T-helper 2 cell (primary cell): Measurements from ENCODE around the gene YARS2.
"Not testable (repeated sequence)": the region's sequence is repeated elsewhere in the genome, so short reads cannot be mapped to it uniquely, and the experiment has no call there.

Experiments
- DNase-seq, 5 experiments: peaks; one replicate each; pipeline versions ENCODE4 v3.0.0 to v3.0.0-alpha.2; 2012 to 2022

Gene YARS2

DNA sequence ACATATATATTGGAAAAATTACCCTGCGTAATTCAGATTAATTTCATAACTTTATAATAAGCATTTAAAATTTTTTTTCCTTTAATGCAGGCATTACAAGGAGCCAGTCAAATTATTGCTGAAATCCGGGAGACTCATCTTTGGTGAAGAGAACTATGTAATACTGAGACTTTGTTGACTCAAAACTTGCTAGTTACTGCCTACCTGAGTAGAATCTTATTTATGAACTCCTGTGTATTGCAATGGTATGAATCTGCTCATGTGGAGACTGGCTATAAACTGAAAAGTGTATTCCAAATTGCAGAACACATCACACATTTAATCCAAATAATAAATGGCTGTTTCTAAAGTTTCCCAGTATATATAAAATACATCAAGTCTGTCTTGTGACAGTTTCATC is 12.4 kb downstream of the YARS2 start:
- peak in 1 of 5 experiments; percentile 20 for DNase-seq

DNA sequence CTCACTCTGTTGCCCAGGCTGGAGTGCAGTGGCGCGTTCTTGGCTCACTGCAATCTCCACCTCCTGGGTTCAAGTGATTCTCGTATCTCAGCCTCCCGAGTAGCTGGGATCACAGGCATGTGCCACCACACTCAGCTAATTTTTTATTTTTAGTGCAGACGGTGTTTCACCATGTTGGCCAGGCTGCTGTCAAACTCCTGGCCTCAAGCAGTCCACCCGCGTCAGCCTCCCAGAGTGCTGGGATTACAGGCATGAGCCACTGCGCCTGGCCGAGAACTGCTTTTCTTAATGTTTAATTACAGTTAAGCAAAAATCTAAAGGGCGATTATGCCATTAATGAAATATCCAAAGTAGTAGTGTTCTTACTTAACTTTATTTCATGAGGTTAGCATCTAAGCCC is 13.6 kb downstream of the YARS2 start:
- no peak for DNase-seq

DNA sequence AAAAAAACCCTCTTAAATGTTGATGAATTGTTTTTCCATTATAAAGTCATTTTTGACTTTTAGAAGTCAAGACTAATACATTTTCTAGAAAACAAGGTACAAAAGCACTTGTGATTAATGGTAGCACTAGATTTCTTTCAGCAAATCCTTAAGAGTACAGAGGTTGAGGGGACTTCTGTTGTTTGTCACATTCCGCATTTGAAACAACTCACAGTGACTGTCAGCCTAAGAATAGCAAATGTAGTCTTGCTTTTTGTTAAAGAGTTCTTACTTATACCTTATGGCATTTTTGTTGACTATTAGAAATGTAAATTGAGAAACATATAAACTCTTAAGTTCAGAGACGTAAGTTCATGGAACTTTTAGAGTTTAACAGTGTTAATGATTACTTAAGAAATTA is 16.4 kb downstream of the YARS2 start:
- DNase-seq = no peak

DNA sequence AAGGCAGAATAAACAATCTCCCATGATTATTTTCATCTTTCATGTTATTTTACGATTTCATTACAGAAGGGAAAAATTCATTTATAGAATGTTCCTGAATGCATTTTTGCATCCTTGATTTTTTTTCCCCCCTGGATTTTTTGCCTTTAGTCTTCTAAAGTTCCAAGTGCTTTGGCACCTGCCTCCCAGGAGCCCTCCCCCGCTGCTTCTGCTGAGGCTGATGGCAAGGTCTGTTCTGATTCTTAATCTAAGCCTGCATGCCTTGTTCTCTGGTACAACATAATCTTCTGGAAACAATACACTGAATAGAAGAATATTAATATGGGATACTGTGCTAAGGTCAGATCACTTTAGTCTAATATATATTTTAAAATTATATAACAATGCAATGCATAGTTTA is 18.0 kb downstream of the YARS2 start:
- DNase-seq = no peak

DNA sequence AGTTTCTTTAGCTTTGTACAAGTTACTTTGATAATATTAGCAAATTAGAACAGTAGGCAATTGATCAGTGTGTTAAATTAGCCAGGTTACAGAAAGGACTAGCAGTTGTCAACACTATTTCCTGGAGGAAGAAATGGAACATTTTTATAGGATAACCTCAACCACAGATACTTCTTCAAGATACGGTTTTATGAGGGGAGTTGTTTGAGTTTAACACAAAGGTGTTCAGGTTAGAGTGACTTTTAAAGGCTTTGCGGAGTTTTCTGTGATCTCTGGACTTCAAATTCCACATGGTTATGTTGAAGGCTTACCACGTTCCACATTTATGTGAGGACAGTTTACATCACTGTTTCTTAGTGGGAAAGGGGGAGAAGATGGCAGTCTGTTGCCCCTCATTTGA is 19.3 kb downstream of the YARS2 start:
- DNase-seq = no peak

DNA sequence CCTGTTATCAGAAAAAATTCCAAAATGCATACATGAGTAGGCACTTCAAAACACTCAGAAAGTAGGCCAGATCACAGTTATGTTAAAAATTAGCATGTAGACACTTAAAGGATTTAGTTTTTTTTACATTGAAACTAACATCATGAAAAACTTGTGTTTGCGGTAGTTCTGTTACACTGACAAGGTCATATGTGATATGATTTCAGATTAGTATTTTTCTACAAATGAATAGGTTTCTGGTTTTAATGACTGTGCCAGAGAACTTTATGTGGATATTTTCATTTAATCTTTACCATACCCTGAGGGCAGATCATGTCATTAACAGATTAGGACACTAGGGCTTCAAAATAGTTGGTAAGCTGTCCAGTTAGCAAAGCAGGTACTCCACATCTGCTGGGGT is 20.7 kb downstream of the YARS2 start:
- DNase-seq = no peak

DNA sequence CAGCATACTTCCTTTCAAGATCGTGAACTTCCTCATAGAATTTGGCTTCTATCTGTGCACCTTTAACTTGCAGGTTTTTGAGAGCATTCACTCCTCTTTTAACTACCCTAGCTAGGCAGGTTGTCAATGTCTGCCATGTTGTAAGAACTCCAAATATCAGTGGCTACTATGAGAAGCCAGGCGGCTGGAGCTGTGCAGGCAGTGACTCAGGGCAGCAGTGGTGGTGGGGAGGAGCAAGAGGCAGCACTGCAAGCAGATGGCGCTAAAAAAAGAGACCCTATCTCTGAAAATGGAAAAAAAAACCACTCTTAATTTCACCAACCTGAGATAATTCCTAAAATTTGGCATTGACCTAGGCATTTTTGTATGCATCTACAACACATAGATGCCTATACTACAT is 28.5 kb downstream of the YARS2 start:
- DNase-seq = no peak

DNA sequence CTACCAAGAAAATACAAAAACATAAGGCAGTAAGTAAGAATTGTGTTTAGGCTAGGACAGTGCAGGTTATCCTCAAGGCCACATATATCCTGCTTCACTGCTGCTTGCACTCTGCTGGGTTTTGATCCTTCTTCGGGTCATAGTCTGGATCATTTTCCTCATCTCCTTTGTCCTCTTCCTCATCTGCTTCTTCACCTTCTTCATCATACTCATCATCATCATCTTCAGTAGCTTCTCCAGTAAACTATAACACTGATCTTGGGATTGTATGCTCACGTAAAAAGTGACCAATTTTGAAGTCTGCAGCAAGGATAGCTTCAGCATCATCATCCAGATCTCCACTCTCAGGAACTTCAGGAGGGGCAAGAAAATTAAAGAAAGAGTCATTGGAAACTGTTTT is 29.4 kb downstream of the YARS2 start:
- no peak for DNase-seq

DNA sequence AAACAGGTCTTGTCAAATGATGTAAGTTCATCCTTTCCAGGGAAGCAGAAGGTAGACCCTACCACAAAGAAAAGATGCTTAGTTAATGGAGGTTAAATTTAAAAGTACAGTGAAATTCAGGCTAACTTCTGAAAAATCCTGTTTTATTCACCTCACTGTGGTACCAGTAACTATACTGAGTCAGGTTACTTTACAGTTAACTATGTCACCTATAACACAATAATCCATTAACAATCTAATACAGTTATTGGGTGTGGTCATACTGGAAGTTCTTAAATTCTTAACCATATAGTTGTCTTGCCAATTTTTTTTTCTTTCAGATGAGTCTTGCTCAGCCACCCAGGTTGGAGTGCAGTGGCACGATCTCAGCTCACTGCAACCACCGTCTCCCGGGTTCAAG is 30.4 kb downstream of the YARS2 start:
- not testable (repeated sequence) for DNase-seq

DNA sequence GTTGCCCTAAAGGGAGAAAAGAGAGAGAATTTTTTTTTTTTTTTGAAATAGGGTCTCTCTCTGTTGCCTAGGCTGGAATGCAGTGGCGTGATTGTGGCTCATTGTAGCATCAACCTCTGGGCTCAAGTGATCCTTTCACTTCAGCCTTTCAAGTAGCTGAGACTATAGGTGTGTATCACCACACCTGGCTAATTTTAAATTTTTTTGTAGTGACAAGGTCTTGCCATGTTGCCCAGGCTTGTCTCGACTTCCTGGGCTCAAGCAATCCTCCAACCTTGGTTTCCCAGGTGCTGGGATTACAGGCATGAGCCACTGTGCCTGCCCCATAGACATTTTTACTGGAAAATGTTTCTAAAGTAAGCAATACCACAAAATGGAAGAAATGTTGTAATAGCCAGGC is 36.8 kb downstream of the YARS2 start:
- no peak for DNase-seq

DNA sequence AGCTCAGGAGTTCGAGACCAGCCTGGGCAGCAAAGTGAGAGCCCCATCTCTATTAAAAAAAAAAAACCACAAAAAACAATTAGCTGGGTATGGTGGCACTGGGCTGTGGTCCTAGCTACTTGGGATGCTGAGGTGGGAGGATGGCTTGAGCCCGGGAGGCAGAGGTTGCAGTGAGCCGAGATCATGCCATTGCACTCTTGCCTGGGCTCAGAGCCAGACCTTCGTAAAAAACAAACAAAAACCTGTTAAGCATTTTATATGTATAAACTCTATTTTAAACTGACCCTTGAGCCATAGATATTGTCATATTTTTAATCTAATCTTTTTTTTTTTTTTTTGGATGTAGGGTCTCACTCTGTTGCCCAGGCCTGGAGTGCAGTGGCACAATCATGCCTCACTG is 40.9 kb downstream of the YARS2 start:
- no peak for DNase-seq

DNA sequence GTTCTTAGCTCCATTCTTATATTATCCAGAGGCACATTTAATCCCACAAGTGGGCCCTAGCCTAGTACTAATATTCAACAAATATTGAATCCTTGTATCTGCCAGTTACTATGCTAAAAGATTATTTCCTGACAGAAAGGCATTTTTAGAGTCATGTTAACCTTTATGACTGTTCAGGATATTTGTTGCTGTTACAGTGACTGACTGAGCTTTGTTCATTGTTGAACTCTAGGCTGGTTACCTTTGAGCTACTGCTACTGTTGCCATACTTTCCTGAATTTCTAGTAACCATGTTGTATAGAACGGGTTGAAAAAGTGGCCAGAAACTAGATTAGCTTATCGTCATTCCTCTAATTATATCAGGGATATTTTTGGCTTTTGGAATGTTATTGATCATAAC is 46.8 kb downstream of the YARS2 start:
- peak in 1 of 5 experiments; percentile 32 for DNase-seq

DNA sequence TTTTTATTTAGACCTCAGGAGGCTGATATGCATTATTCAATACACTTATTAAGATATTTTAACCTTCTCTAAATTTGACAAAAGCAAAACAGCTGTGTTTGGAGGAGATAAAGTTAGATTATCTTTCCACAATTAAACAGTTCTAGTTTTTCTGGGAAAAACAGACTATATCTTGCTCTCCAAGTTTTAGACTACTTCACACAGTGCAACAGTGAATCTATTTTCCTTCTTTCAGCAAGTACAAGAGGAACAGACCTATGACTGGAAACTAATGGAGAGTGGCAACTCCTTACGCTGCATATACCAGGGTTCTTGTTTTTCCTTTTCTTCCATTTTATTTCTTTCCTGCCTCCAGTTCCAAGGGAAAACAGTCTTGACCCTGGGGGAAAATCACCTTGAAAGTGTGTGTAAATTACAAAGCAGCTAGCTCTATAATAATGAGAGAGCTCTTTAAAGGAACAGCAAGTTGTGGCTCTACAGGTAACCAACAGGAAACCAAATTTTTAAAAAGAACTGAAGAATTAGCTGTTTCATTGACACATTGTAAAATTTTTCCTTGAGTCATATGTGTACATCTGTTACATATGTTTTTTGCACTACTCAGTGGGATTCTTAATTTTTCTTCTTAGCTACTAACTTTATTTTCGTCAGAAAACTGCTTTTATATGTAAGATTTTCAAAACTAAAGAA is 49.2 kb downstream of the YARS2 start:
- DNase-seq = peak in 1 of 5 experiments; percentile 83

DNA sequence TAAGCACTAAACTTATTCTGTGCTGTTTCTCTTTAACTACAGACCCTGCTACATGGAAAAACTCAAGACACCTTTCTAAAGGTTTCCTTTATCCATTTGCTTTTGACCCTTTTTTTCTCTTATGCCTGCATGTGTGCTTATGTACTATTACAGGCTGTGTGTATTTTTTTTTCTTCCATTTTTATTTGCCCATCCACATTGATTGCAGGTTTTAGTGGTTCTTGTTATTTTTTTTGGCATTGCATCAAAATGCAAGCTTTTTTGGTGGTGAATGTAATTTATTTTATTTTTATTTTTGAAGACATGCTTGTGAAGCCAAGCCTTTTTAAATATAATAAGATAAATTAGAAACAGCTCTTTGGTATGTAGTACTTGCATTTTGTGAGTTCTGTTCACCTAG is 49.9 kb downstream of the YARS2 start:
- no peak for DNase-seq

DNA sequence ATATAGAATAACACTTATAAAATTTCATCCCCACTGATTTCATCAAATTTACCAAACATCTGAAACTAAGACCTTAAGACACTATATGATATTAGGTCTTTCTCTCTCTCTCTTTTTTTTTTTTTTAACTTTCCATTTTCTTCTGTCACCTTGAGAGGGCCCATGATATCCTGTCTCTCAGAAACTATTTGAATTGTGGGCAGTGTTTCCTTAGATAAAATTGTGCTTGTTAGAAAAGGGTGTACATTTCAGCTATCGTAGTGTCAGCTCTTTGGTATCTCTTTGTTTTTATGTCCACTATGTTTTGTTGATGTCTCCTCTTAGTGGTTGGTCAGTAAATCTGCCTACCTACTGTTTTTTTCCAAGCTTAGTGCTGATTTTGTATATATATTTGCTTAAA is 52.8 kb downstream of the YARS2 start:
- peak in 1 of 5 experiments; percentile 53 for DNase-seq

DNA sequence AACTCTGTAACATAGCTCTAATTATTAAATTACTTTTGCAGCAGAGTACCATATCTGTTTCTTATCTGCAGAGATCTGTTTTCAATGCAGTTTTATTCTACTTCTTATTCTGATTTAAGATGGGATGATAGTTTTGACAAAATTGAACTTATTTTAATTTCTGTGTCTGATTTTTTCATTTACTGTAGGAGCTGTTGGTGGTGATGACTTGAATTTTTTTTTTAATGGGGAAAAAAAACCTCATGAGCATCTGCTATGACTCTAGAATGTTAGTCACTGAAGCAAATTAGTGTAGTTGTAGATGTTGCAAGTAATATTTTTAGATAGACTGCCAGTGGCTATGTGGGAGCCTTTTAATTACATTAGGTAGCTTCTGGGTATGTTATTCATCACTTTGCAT is 53.2 kb downstream of the YARS2 start:
- peak in 1 of 5 experiments; percentile 50 for DNase-seq

DNA sequence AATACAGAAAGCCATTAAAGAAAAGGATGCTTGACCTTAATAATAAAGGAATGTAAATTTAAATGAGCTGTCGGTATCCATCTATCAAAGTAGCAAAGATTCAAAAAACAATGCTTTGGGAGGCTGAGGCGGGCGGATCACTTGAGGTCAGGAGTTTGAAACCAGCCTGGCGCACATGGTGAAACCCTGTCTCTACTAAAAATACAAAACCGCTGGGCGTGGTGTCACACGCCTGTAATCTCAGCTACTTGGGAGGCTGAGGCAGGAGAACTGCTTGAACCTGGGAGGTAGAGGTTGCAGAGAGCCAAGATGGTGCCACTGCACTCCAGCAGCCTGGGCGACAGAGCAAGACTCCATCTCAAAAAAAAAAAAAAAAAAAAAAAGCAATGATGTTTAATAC is 56.3 kb downstream of the YARS2 start:
- peak in 1 of 5 experiments; percentile 35 for DNase-seq

DNA sequence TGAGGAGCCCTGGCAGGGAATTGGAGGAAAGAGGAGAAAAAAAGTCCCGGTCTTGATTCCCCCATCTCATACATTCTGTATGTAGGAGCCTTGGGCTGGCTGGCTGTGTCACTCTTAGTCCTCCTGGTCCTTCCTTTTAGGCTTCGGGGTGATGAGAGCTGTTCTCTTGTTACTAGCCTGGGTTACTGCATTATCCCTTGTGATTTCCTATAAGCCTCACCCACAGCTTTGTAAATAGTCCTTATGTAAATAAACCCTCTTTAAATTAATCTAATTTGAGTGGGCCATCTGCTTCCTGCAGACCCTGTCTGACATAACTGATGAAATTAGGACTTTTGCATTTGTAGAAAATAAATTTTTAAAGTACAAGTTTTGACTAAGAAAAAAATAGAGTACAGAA is 57.4 kb downstream of the YARS2 start:
- DNase-seq = no peak

DNA sequence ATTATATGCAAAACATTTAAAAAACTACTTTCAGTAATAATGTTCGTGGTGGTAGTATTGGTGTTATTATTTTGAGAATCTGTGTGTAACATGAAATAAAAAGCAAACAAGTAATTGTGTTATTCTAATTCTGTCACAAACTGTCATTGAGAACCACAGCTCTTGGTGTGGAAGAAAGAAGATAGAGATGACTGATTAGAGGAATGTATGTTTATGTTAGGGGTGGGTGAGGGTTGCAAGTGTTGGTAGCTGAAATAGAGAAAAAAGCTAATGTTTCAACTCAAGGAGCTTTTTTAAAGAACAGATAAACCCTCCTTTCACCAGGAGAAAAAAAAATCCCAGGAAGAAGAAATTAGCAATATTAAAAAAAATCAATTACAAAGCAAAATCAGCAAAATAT is 58.3 kb downstream of the YARS2 start:
- DNase-seq = peak in 1 of 5 experiments; percentile 79
